HG02970 (cell line): ENCODE results near the gene C16orf86.

ENCODE experiments used
- ATAC-seq: cut with Tn5 transposase; IDR thresholded peaks from one replicate; pipeline ENCODE4 v1.9.1; 2021; ENCODE audit warnings: mild to moderate bottlenecking, moderate library complexity, moderate number of reproducible peaks; ENCODE audit not compliant: unreplicated experiment, low FRiP score

Gene C16orf86

GRCh38 chr16:67653128-67653788 is 13.4 kb upstream of the C16orf86 start:
- ATAC-seq: no peak

- no peak for ATAC-seq
Measured at GRCh38 chr16:67653789-67654402, 12.7 kb upstream of the C16orf86 start.

- ATAC-seq: no peak
Measured at GRCh38 chr16:67654403-67654911, 12.2 kb upstream of the C16orf86 start.

GRCh38 chr16:67655363-67655762 is 11.3 kb upstream of the C16orf86 start:
- ATAC-seq: no peak

GRCh38 chr16:67656344-67657016 is 10.1 kb upstream of the C16orf86 start:
- no peak for ATAC-seq

- no peak for ATAC-seq
Measured at GRCh38 chr16:67657017-67657608, 9.5 kb upstream of the C16orf86 start.

- no peak for ATAC-seq
Measured at GRCh38 chr16:67657751-67658518, 8.7 kb upstream of the C16orf86 start.

GRCh38 chr16:67658849-67659674 is 7.6 kb upstream of the C16orf86 start:
- ATAC-seq: no peak

GRCh38 chr16:67659675-67660563 is 6.7 kb upstream of the C16orf86 start, which contains the start of gene ACD:
ACD (minus strand) TSS chr16:67660260; CDS start chr16:67660220, 40 bp downstream.
- peak; percentile 63 for ATAC-seq

- peak; percentile 75 for ATAC-seq
Measured at GRCh38 chr16:67660564-67661028, 6.0 kb upstream of the C16orf86 start, which contains the start of gene PARD6A. PARD6A (plus strand) TSS chr16:67660960; CDS start chr16:67661039, 79 bp downstream.

GRCh38 chr16:67661101-67661761 is 5.4 kb upstream of the C16orf86 start:
- ATAC-seq: no peak

GRCh38 chr16:67661886-67662652 is 4.5 kb upstream of the C16orf86 start:
- no peak for ATAC-seq

- ATAC-seq: no peak
Measured at GRCh38 chr16:67662653-67663010, 4.0 kb upstream of the C16orf86 start.

GRCh38 chr16:67663151-67663876 is 3.3 kb upstream of the C16orf86 start:
- no peak for ATAC-seq

- no peak for ATAC-seq
Measured at GRCh38 chr16:67663877-67664222, 2.8 kb upstream of the C16orf86 start.

- ATAC-seq: no peak
Measured at GRCh38 chr16:67664258-67664657, 2.4 kb upstream of the C16orf86 start.
